GM10248 (cell line): ENCODE results near the gene CLSTN1.
A peak's percentile ranks its signal among the peaks of the same experiment; 100 is the strongest.

Experiments used
- CTCF ChIA-PET: fragments of 300-600 bp; sonication (Branson Sonifier 250); formaldehyde crosslinking; extraction: SDS; loops from one replicate; lab custom pipeline; 2021; ENCODE audit warnings: antibody characterized with exemption; lab: Yijun Ruan, JAX
- POLR2A ChIA-PET: fragments of 350-650 bp; sonication (Branson Sonifier 250); formaldehyde crosslinking; extraction: SDS; loops from one replicate; lab custom pipeline; 2020; ENCODE audit warnings: antibody characterized with exemption; lab: Yijun Ruan, JAX
- DNase-seq: peaks from one replicate; pipeline ENCODE4 v3.0.0; 2012; ENCODE audit errors: extremely low spot score
- TF ChIP-seq, protein P1 (sequence below): IDR thresholded peaks from 2 replicates; pipeline ENCODE4 v1.5.1; 2012; ENCODE audit warnings: mild to moderate bottlenecking, low read depth; ENCODE audit errors: extremely low read depth, missing control alignments, control extremely low read depth

Gene CLSTN1

GRCh38 chr1:9852410-9853248 lies 28.9 kb upstream of the CLSTN1 start:
- POLR2A ChIA-PET, result no interaction called here
- CTCF ChIA-PET, result interaction anchor here (0.9 to 3.4 kb wide), 6 partner anchors 11 to 40 kb away, joined by 3 to 10 read pairs (median 3); no protein-coding TSS in a partner anchor
- TF ChIP-seq, protein P1, sequence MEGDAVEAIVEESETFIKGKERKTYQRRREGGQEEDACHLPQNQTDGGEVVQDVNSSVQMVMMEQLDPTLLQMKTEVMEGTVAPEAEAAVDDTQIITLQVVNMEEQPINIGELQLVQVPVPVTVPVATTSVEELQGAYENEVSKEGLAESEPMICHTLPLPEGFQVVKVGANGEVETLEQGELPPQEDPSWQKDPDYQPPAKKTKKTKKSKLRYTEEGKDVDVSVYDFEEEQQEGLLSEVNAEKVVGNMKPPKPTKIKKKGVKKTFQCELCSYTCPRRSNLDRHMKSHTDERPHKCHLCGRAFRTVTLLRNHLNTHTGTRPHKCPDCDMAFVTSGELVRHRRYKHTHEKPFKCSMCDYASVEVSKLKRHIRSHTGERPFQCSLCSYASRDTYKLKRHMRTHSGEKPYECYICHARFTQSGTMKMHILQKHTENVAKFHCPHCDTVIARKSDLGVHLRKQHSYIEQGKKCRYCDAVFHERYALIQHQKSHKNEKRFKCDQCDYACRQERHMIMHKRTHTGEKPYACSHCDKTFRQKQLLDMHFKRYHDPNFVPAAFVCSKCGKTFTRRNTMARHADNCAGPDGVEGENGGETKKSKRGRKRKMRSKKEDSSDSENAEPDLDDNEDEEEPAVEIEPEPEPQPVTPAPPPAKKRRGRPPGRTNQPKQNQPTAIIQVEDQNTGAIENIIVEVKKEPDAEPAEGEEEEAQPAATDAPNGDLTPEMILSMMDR, result no peak
- no peak for DNase-seq

DNA sequence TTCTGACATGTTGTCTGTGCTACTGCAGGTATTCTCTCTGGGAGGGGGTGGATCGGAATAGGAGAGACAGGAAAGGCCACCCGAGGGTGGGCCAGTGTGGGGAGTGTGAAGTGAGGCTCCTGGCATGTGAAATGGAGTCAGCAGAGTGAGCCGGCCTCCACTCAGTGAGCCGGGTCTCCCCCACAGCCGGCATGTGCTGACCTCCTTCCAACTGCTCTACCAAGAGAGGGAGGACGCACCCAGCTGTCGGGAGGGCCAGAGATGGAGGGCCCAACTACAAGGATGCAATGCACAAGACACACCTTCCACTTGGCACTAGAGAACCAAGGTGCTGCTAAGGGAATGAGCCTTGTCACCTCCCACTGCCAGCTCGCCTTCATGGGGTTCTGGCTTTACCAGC lies 28.2 kb upstream of the CLSTN1 start:
- CTCF ChIA-PET, result interaction anchor here (0.9 to 3.4 kb wide), 2 partner anchors 15 to 16 kb away, joined by 3 to 10 read pairs; no protein-coding TSS in a partner anchor
- POLR2A ChIA-PET, result no interaction called here
- TF ChIP-seq, protein P1, result no peak
- no peak for DNase-seq

GRCh38 chr1:9850442-9851162 lies 26.8 kb upstream of the CLSTN1 start:
- POLR2A ChIA-PET, result no interaction called here
- CTCF ChIA-PET, result interaction anchor here (1.0 to 2.0 kb wide), 5 partner anchors 18 to 235 kb away, joined by 3 to 4 read pairs (median 4); no protein-coding TSS in a partner anchor
- TF ChIP-seq, protein P1, result no peak
- DNase-seq, result no peak

GRCh38 chr1:9849691-9850441 lies 26.1 kb upstream of the CLSTN1 start:
- DNase-seq, result peak; percentile 82
- TF ChIP-seq, protein P1, result no peak
- ChIA-PET CTCF (interaction anchor here (0.6 to 3.4 kb wide), 8 partner anchors 19 to 234 kb away, joined by 3 to 10 read pairs (median 4); no protein-coding TSS in a partner anchor), POLR2A (interaction anchor here (0.6 kb wide), 1 partner anchor 119 kb away, joined by 6 read pairs; no protein-coding TSS in a partner anchor)

DNA sequence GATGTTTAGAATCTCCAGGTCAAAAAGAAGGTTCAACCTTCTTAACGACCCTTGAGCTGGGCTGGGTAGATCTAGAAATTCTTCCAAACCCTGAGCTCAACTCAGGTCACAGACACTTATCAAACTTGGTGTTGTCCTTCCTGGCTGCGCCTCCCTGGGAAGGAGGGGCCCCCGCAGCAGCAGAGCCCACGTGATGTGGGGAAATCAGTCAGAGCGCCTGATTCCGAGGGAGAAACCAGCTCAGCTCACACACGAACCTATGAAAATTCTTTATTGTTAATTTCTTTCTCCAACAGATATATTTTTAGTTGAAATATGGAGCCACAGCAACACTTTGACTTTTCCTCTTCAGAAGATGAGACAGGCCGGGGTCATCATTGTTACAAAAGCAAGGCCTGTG lies 24.3 kb upstream of the CLSTN1 start:
- no peak for DNase-seq
- POLR2A ChIA-PET, result no interaction called here
- TF ChIP-seq, protein P1, result no peak
- CTCF ChIA-PET, result interaction anchor here (0.9 to 3.4 kb wide), 5 partner anchors 27 to 233 kb away, joined by 3 to 10 read pairs (median 5); no protein-coding TSS in a partner anchor
